Upper lobe of left lung (tissue), 4 donors: Measurements from ENCODE around the gene NUP160.

Experiments
- EP300 ChIP-seq, 4 donors: sonication (generic); formaldehyde crosslinking; IDR thresholded peaks; one replicate each; pipeline ENCODE4 v1.5.1; 2017; ENCODE audit warnings: antibody characterized with exemption in 4 of 4, control low read depth in 2 of 4
- POLR2A ChIP-seq, 4 donors: fragments of 450-650 bp; IDR thresholded peaks; one replicate each; pipeline ENCODE4 v1.5.1; 2016 to 2017; ENCODE audit warnings: antibody characterized with exemption in 4 of 4, mild to moderate bottlenecking in 2 of 4
- POLR2AphosphoS5 ChIP-seq, 2 donors: sonication (generic); formaldehyde crosslinking; IDR thresholded peaks; one replicate each; pipeline ENCODE4 v1.5.1; 2017; ENCODE audit warnings: antibody characterized with exemption in 2 of 2
- TF ChIP-seq, protein P1 (sequence below), 6 experiments: fragments of 450-650 bp in 4 of 6; fragments of 200-600 bp in 2 of 6; sonication (generic) in 2 of 6; IDR thresholded peaks; one replicate each; pipeline ENCODE4 v1.5.1; 2016 to 2019; ENCODE audit warnings: antibody characterized with exemption in 6 of 6

GRCh38 chr11:47896199-47896598, 48.0 kb upstream of the NUP160 start:
- TF ChIP-seq, protein P1, sequence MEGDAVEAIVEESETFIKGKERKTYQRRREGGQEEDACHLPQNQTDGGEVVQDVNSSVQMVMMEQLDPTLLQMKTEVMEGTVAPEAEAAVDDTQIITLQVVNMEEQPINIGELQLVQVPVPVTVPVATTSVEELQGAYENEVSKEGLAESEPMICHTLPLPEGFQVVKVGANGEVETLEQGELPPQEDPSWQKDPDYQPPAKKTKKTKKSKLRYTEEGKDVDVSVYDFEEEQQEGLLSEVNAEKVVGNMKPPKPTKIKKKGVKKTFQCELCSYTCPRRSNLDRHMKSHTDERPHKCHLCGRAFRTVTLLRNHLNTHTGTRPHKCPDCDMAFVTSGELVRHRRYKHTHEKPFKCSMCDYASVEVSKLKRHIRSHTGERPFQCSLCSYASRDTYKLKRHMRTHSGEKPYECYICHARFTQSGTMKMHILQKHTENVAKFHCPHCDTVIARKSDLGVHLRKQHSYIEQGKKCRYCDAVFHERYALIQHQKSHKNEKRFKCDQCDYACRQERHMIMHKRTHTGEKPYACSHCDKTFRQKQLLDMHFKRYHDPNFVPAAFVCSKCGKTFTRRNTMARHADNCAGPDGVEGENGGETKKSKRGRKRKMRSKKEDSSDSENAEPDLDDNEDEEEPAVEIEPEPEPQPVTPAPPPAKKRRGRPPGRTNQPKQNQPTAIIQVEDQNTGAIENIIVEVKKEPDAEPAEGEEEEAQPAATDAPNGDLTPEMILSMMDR (IDR thresholded peaks at IDR 0.05) = no peak
- no peak for TF ChIP-seq POLR2AphosphoS5 (IDR thresholded peaks at IDR 0.05)
- no peak for TF ChIP-seq EP300 (IDR thresholded peaks at IDR 0.05)
- no peak for TF ChIP-seq POLR2A (IDR thresholded peaks at IDR 0.05)
